HPDE6-E6E7 (cell line): Measurements from ENCODE around the gene UNC119B.

Source experiments
- DNase-seq: peaks from one replicate; pipeline ENCODE4 v3.0.0; 2011; ENCODE audit warnings: missing footprints; ENCODE audit errors: extremely low spot score

Gene UNC119B

DNA sequence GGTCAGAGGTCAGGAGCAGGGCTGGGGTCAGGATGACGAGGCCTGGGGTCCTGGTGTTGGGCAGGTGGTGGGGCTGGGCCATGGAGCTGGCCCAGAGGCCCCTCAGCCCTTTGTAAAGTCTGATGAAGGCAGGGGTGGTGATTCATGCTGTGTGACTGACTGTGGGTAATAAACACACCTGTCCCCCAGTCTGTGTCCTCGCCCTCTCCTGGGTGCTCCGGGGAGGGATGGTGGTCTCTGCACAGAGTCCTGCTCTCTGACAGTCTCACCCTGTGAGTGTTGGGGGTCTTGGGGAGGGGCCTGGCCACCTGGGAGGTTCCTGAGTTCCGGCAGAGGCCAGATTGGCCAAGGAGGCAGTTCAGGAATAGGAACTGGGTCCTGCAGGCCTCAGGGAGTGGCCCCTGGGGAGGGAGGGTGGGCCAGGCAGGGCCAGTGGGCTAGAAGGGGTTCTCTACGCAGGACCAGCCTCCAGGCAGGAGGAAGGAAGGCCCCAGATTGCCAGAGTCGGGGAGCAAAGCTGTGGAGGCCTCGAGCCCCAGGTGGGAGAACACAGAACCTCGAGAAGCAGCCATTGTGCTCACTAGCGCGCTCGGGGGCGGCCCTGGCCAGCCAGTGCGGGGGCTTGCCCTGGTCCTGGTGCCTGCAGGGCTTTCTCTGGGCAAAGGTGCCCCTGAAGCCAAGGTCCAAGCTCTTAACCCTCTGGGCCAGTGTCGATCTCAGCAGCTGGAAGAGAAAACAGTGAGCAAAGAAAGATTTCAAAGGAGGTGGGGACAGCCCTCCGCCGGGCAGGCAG lies 29.8 kb downstream of the UNC119B start:
- no peak for DNase-seq

- DNase-seq = no peak
These were observed 30.6 kb downstream of the UNC119B start for GRCh38 chr12:120740871-120741270.

DNA sequence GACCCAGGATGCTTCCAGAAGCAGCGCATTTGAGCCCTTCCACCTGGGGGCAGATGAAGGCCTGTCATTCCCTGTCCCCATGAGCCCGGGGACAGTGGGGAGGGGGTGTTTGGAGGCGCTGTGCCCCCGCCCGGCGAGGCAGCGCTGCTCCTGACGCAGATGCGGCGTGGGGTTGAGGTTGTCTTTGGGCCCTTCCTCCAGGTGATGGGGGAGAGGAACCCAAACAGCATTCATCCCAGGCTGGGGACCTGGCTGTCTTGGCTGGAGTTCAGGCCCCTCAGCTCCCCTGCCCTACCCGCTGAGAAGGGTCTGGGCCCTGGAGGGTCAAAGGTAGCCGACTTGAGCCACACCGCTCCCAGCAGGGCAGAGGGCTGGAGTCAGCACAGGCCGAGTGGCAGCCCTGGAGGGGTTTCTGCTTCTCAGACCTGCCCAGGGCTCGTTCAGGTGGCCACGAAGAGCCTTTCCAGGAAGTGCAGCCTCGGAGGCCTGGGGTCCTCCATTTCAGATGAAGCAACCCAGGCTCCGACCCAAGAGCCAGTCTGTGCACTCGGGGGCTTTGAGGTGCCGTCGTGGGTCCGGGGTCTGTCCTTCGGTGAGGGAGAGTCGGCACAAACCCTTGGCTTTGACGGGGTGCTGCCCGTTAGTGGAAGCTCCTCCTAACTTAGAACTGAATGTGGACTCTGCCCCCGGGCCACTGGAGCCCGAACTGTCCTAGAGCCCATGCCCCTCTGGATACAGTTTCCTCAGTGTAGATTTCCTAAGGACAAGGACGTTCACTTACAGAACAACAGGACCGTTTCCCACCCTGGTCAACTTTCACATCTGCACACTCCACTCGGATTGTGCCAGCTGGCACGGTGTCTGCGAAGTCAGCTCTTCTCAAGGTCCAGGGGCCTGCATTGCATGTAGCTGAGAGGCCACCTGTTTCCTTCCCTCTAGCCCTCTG lies 31.5 kb downstream of the UNC119B start:
- no peak for DNase-seq

DNA sequence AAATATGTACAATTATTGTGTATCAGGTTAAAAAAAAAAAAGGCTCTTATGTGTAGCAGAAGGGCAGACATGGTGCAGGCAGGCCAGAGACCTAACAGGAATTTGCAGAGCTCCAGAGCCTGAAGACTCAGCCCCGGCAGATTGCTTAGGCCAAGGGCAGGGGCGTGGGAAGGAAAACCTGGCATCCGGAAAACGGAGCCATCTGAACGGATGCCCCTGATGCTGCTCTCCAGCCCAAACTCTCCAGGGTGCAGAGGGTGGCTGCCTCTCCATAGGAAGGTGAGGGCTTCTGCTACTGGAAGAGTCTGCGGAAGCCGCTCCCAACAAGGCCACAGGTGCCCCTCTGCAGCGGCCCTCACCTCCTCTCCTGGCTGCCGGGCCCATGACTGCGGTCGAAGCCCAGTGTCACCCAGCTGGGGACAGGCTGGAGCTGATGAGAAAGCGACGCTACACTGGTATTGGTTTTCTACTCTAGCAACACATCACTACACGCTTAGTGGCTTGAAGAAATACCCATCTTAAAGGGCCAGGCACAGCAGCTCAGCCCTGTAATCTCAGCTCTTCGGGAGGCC lies 34.8 kb downstream of the UNC119B start:
- no peak for DNase-seq

GRCh38 chr12:120748242-120748641 lies 38.0 kb downstream of the UNC119B start:
- no peak for DNase-seq

DNA sequence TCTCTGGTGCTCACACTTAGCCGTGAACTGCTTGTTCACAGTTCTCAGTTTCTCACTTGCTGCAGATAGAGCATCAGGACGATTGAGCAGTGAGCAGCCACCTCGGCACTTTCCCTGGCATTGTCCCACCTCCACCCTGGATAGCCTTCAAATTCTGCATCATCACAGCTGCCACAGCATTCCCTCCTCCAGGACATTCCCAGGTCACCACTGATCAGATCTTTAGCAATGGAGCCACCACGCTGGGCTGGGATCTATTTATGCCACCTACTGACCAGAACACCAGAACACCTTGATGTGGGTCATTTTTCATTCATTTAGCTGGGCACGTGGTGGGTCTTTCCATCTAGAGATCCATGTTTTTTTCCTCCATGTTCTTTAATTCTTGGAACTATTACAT lies 39.0 kb downstream of the UNC119B start:
- no peak for DNase-seq

DNA sequence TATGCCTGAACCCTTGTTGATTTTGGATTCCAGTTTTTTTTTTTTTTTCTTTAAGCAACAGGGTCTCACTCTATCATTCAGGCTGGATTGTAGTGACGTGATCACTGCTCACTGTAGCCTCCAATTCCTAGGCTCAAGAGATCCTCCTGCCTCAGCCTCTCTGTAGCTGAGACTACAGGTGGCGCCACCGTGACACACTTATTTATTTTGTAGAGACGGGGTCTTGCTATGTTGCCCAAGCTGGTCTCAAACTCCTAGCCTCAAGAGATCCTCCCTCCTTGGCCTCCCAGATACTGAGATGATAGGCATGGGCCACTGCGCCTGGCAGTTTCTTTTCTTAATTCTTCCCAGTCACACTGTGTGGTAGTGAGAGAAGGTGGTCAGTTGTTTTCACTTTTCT lies 40.5 kb downstream of the UNC119B start:
- DNase-seq = no peak

DNA sequence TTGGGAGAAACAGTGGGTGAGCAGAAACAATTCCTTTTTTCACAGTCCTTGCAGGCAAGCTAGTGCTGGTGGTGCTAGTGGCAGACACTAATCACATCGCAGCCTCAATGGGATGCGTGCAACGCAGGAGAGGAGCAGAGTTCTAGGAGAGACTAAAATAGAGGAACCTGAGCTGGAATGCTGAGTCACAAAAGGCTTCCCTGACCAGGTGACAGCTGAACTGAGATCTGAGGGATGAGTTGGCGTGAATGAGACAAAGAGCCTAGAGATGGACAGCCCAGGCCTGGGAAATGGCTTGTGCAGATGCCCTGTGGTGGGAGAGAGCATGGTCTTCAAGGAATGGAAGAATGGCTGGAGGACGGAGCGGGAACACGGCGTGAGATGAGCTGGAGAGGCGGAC lies 41.1 kb downstream of the UNC119B start:
- no peak for DNase-seq

DNA sequence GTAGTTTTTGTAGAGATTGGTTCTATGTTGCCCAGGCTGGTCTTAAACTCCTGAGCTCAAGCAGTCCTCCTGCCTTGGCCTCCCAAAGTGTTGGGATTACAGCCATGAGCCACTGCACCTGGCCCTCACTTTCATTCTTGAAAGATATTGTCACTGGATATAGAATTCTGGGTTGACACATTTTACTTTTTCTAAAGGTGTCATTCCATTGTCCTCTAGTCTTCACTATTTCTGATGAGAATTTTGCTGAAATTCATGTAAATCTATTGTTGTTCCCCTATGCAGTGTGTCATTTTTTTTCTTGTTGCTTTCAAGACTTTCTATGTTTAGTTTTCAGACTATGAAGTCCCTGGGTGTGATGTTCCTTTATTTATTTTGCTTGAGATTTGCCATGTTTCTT lies 44.5 kb downstream of the UNC119B start:
- DNase-seq = no peak

GRCh38 chr12:120755269-120755668 lies 45.0 kb downstream of the UNC119B start:
- no peak for DNase-seq

DNA sequence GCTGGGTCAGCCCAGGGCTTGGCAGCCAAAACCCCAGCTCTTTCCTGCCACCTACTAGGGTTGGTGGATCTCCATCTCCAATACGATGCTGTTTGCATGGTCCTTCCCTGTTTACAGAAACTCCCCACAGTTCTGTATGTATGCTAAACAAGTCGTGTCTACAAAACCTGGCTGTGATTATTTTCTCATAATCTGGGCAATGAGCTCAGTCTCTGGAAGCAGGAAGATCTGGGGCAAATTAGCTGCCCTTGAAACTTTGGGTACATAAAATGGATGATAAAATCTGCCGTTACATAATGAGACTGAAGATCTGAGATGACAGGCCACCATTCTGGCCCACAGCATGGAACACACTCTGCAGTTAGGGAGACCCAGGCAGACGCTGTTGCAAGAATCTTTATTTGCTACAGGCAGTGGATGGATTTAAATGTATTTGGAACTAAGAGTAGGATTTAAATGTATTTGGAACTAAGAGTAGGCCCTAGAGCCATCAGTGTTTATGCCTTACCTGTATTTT lies 47.0 kb downstream of the UNC119B start:
- no peak for DNase-seq

GRCh38 chr12:120757949-120758348 lies 47.7 kb downstream of the UNC119B start:
- no peak for DNase-seq

DNA sequence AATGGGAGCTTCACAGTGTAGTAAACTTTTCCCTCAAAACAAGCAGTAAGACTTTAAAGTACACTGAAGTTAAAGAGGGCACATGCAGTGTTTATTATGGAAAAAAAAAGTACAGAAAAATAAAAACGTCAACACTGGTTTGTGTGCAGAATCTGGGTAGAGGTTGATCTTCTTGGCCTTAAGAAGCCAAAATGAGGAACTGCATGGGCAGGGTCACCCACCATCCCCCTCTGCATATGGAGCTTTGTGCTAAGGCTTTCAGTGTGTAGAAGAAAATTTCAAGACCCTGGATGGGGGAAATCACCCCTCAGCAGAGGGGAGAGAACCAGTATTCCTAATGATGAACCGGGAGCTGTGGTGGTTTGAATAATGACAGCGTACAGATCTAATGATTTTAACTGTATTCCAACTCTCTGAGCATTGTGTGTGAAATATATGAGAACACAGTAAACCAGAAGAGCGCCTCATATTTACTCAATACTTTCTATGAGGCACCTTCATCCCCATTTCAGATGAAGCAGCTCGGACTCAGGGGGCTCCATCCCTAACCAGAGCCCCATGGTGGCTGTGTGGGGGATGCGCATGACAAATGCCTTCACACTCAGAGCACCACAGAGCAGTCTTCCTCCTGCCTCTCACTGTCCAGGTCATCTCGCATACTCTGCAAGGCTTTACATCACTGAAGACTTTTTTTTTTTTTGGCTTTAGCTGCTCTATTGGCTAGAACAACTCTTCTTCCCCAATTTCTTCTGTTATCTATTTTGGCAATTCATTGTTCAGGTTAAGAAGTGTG lies 48.7 kb downstream of the UNC119B start:
- no peak for DNase-seq

DNA sequence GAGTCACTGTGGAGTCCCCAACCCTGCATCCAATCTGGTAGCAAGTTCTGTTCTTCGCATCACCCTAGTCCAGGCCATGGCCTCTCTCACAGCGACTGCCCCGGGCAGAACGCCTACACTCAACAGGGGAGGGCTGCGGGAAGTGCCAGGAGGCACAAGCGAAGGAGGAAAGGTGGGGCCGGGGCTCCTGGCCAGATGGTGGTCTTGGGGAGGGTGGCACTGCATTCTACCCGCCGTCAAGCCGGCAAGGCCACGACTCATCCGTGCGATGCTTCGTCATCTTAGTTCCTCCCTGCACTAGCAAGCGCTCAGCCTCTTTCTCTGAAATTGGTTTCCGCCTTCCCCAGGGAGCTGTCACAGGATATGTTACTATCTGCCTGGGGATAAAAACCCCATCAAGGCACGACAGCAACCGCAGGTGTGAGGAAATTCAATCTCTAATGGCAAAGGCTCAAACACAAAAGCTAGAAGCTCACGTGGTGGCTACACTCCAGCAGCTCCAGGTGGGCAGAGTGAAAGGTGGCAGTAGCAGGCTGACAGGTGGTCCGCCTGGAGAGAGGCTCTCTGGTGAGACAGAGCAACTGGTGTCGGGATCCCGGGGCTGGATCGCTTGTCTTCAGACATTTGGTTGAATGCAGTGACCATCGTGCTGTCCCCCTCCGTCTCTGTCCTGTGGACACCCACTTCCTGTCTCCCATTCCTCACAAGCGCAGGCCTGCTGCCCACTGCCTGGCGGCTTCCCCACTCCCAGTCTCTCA lies 49.5 kb downstream of the UNC119B start:
- DNase-seq = no peak

DNA sequence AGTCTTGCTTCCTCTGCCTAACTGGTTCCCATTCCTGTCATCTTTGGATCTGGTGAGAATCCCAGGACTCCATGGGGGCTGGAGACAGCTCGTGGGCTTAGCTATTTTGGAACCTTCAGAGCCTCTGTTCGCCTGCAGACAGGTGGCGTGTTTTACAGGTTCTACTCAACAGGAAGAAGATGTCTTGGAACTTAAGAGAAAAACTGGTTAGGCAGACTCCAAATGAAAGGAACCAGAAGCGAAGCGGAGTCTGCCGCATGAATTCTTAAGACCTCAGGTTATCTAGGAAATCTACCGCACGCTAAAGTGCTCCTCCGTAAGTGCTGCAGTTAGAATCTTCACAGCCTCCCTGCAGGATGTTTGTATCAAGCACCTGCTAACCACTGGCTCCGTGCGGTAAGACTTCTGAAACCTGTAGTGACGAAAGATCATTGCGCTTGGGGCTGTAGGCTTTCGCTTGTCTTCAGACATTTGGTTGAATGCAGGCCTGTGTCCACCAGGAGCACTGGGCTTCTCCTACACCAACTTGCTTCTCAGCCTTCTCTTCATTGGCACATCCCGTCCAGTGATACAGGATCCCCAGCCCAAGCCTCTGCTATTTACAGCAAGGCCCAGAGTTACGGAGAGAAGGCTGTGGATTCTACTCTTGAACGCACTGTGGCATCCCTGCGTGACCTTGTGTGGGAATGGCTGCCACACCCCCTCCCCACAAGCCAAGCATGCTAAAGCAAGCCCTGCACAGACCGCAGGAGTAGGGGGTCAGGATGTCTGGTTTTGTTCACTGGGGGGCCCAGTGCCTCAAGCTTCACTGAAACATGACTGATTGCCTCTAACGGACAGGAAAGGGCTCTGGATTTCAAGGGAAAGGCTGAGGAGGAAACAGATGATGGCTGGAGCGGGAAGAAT lies 50.3 kb downstream of the UNC119B start:
- no peak for DNase-seq

DNA sequence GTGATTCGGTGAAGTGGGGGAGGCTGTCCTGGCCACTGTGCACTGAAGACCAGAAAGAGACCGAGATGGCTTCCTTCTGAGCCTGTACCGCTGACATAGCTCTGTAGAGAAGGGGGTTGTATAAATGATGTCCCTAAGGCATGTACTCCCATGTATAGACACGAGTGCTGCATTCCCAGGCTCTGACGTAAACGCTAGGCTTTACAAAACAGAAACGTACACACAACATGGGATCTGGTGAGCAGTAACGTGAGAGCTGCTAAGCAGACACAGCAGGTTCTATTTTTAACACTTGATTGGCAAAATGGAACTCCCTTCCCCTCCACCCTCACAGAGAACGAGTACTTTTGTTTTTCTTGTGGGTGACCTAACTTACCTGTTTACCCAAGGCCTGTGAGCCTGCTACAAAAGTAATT lies 51.3 kb downstream of the UNC119B start:
- DNase-seq = peak; percentile 75

DNA sequence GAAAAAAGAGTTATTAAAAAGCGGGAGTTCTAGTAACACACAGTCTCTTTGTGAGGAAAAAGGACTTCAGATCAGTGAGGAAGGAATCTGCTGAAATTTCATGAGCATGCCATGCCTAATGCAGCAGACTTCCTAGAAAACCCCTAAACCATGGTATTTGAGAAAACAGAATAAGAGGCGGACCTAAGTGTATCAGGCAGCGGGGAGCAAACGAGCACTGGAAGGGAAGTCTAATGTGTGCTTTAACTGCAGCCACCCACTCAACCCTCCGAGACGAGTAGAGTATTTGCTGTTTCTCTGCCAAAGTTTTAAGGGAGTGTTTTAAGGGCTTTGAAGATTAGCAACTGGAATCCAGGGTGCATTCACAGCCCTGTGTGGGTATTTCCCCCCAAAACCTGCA lies 51.8 kb downstream of the UNC119B start:
- DNase-seq = no peak

GRCh38 chr12:120763250-120763649 lies 53.0 kb downstream of the UNC119B start:
- no peak for DNase-seq

GRCh38 chr12:120764816-120765215 lies 54.6 kb downstream of the UNC119B start:
- no peak for DNase-seq

- DNase-seq = no peak
These were observed 56.3 kb downstream of the UNC119B start for GRCh38 chr12:120766566-120766965.
